Neural cell (in vitro differentiated cells): Measurements from ENCODE around the gene ASIC4. TPM values are rescaled to one million over a fixed set of nuclear protein-coding genes. Genes with fewer than 3 reads are reported as not detected.

Experiments
- H2AFZ ChIP-seq: fragments of 200-600, 300-800 bp; sonication (generic), shearing (Covaris generic); 2 replicates; pipeline ENCODE4 v1.6.0; 2014; ENCODE audit warnings: low read depth, mild to moderate bottlenecking, antibody characterized with exemption, low read length, moderate library complexity
- H3F3A ChIP-seq: fragments of 200-600 bp; shearing (Covaris generic); 2 replicates; pipeline ENCODE4 v1.6.1; 2016; ENCODE audit warnings: mild to moderate bottlenecking, moderate library complexity, mixed read lengths, antibody characterized with exemption, low read length; ENCODE audit not compliant: insufficient read depth, poor library complexity, severe bottlenecking
- H3K27ac ChIP-seq: fragments of 200-600, 300-800 bp; sonication (generic), shearing (Covaris generic); 2 replicates; pipeline ENCODE4 v1.5.1; 2014; ENCODE audit warnings: mild to moderate bottlenecking, low read length, moderate library complexity
- H3K27me3 ChIP-seq: fragments of 300-800, 200-600 bp; sonication (generic), shearing (Covaris generic); 2 replicates; pipeline ENCODE4 v1.6.0; 2014; ENCODE audit warnings: mild to moderate bottlenecking, low read depth, low read length, moderate library complexity; ENCODE audit not compliant: insufficient read depth
- H3K36me3 ChIP-seq: fragments of 300-800, 200-600 bp; sonication (generic), shearing (Covaris generic); 2 replicates; pipeline ENCODE4 v1.5.1; 2014; ENCODE audit warnings: mild to moderate bottlenecking, antibody characterized with exemption, low read length, moderate library complexity; ENCODE audit not compliant: insufficient read depth
- H3K4me2 ChIP-seq: fragments of 300-800, 200-600 bp; sonication (generic), shearing (Covaris generic); 2 replicates; pipeline ENCODE4 v1.6.0; 2014; ENCODE audit warnings: mild to moderate bottlenecking, low read length
- H3K4me3 ChIP-seq: fragments of 300-800, 200-600 bp; sonication (generic), shearing (Covaris generic); 2 replicates; pipeline ENCODE4 v1.5.1; 2014; ENCODE audit warnings: mild to moderate bottlenecking, low read length, moderate library complexity
- H3K79me2 ChIP-seq: fragments of 200-600 bp; shearing (Covaris generic); replicated peaks from 2 replicates; pipeline ENCODE4 v1.6.0; 2014; ENCODE audit warnings: mild to moderate bottlenecking, low read length, moderate library complexity; ENCODE audit not compliant: insufficient read depth
- H3K9ac ChIP-seq: fragments of 300-800, 200-600 bp; sonication (generic), shearing (Covaris generic); 2 replicates; pipeline ENCODE4 v1.6.1; 2016; ENCODE audit warnings: mild to moderate bottlenecking, low read length, mixed read lengths
- H3K9me2 ChIP-seq: fragments of 200-600 bp; shearing (Covaris generic); 2 replicates; pipeline ENCODE4 v1.6.1; 2016; ENCODE audit warnings: mild to moderate bottlenecking, low read length, mixed read lengths; ENCODE audit not compliant: insufficient read depth
- H3K9me3 ChIP-seq: fragments of 200-600, 300-800 bp; sonication (generic), shearing (Covaris generic); 2 replicates; pipeline ENCODE4 v1.6.1; 2016; ENCODE audit warnings: mild to moderate bottlenecking, mixed run types, low read length, moderate library complexity, mixed read lengths
- H4K20me1 ChIP-seq: fragments of 200-600 bp; shearing (Covaris generic); 2 replicates; pipeline ENCODE4 v1.6.1; 2016; ENCODE audit warnings: mild to moderate bottlenecking, mixed run types; ENCODE audit not compliant: insufficient read depth
- CTCF ChIP-seq: fragments of 450-650 bp; IDR thresholded peaks from 2 replicates; pipeline ENCODE4 v1.5.1; 2014; ENCODE audit warnings: antibody characterized with exemption, mild to moderate bottlenecking, moderate library complexity; ENCODE audit not compliant: poor library complexity, severe bottlenecking
- EP300 ChIP-seq: fragments of 450-650 bp; conservative IDR thresholded peaks from 2 replicates; pipeline ENCODE4 v1.6.1; 2014; ENCODE audit warnings: antibody characterized with exemption, mild to moderate bottlenecking, moderate library complexity; ENCODE audit not compliant: poor library complexity, severe bottlenecking
- EZH2 ChIP-seq: fragments of 200-600, 300-800 bp; shearing (Covaris generic), sonication (generic); IDR thresholded peaks from 2 replicates; pipeline ENCODE4 v1.6.1; 2014; ENCODE audit warnings: antibody characterized with exemption, low read length, borderline replicate concordance, mild to moderate bottlenecking; ENCODE audit not compliant: insufficient read depth, poor library complexity, severe bottlenecking
- MXI1 ChIP-seq: fragments of 450-650 bp; conservative IDR thresholded peaks from 2 replicates; pipeline ENCODE4 v1.6.1; 2014; ENCODE audit warnings: antibody characterized with exemption, mild to moderate bottlenecking; ENCODE audit not compliant: poor library complexity, severe bottlenecking
- POLR2AphosphoS5 ChIP-seq: IDR thresholded peaks from 2 replicates; pipeline ENCODE4 v1.6.1; 2012
- RAD21 ChIP-seq: fragments of 450-650 bp; conservative IDR thresholded peaks from 2 replicates; pipeline ENCODE4 v1.6.1; 2014; ENCODE audit warnings: antibody characterized with exemption, mild to moderate bottlenecking, moderate library complexity
- REST ChIP-seq: IDR thresholded peaks from 2 replicates; pipeline ENCODE4 v1.6.1; 2012; ENCODE audit warnings: borderline replicate concordance
- SMC3 ChIP-seq: fragments of 450-650 bp; conservative IDR thresholded peaks from 2 replicates; pipeline ENCODE4 v1.6.1; 2014; ENCODE audit warnings: antibody characterized with exemption, mild to moderate bottlenecking, moderate library complexity; ENCODE audit not compliant: poor library complexity
- TAF1 ChIP-seq: IDR thresholded peaks from 2 replicates; pipeline ENCODE4 v1.6.1; 2012; ENCODE audit warnings: low read depth
- polyA plus RNA-seq: library from polyadenylated mRNA; depleted of rRNA; stranded (reverse); fragments of >200 nt; gene quantifications from 2 replicates; pipeline ENCODE4 v1.2.3, GENCODE V29; 2014

The ASIC4 gene
- polyA plus RNA-seq, 1 donor from 2014 or later = 2.7 TPM

- Histone ChIP-seq H3K9ac (no peak overlapping the region), H3K4me3 (no peak overlapping the region), H3K27me3 (no peaks in the 10 kb centered on the region), H3K9me3 (no peaks in the 10 kb centered on the region), H2AFZ (no peak overlapping the region), H3K36me3 (no peaks in the 10 kb centered on the region), H3K79me2 (peaks cover 5% of the 10 kb centered on the region), H3K9me2 (no peaks in the 10 kb centered on the region), H3K4me2 (no peak overlapping the region), H4K20me1 (no peaks in the 10 kb centered on the region), H3K27ac (no peak overlapping the region), H3F3A (no peaks in the 10 kb centered on the region)
- no peak for TF ChIP-seq EP300
- no peak for TF ChIP-seq REST
- no peak for TF ChIP-seq EZH2
- no peak for TF ChIP-seq RAD21
- TF ChIP-seq CTCF = no peak
- TF ChIP-seq TAF1 = no peak
- no peak for TF ChIP-seq MXI1
- TF ChIP-seq SMC3 = no peak
- no peak for TF ChIP-seq POLR2AphosphoS5
Observed at GRCh38 chr2:219566640-219567039, 52.4 kb downstream of the ASIC4 start.

GRCh38 chr2:219567131-219567530 is 52.8 kb downstream of the ASIC4 start:
- Histone ChIP-seq H3F3A (no peaks in the 10 kb centered on the region), H2AFZ (no peak overlapping the region), H3K9me3 (no peaks in the 10 kb centered on the region), H3K4me3 (no peak overlapping the region), H4K20me1 (no peaks in the 10 kb centered on the region), H3K36me3 (no peaks in the 10 kb centered on the region), H3K27ac (no peak overlapping the region), H3K9me2 (no peaks in the 10 kb centered on the region), H3K27me3 (no peaks in the 10 kb centered on the region), H3K79me2 (peaks cover 5% of the 10 kb centered on the region), H3K4me2 (no peak overlapping the region), H3K9ac (no peak overlapping the region)
- TF ChIP-seq CTCF (no peak), EZH2 (no peak), TAF1 (no peak), EP300 (no peak), REST (no peak), MXI1 (no peak), SMC3 (no peak), POLR2AphosphoS5 (no peak), RAD21 (no peak)
